Renal cortex interstitium (tissue), 11 donors: ENCODE data around the gene IRX5. TPM values are rescaled to one million over a fixed set of nuclear protein-coding genes. Genes with fewer than 3 reads are reported as not detected.

ENCODE experiments used
- DNase-seq, 11 donors: peaks; one replicate each; pipeline ENCODE4 v3.0.0-alpha.2; 2013; ENCODE audit warnings: low read depth in 9 of 11, low spot score in 4 of 11; ENCODE audit errors: extremely low read depth in 1 of 11
- polyA plus RNA-seq, 3 donors: library from polyadenylated mRNA; unstranded; fragments of 120-200 nt; gene quantifications; one replicate each; pipeline ENCODE4 v1.2.1, GENCODE V29; 2013; ENCODE audit not compliant: insufficient read length in 3 of 3

Gene IRX5
- polyA plus RNA-seq, 3 donors: 6.0 to 12.3 (median 6.8) TPM

GRCh38 chr16:54938212-54939028, 7.8 kb downstream of the IRX5 start:
- peak in 1 of 11 donors; percentile 41 for DNase-seq

DNA sequence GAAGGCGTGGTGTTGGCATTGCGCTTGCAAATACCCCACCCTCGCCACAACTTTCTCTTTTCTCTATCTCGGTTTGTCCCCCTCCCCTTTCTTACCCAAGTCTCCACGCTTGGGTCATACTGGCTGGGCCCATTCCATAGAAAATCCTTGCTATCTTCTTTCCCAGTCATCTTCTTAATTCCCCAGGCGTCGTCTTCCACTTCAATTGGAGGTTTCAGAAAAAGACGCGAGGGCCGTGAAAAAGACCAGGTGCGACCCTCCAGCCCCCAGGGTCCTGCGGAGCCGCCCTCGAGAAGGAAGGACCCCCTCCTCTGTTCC, 8.3 kb downstream of the IRX5 start:
- no peak for DNase-seq

DNA sequence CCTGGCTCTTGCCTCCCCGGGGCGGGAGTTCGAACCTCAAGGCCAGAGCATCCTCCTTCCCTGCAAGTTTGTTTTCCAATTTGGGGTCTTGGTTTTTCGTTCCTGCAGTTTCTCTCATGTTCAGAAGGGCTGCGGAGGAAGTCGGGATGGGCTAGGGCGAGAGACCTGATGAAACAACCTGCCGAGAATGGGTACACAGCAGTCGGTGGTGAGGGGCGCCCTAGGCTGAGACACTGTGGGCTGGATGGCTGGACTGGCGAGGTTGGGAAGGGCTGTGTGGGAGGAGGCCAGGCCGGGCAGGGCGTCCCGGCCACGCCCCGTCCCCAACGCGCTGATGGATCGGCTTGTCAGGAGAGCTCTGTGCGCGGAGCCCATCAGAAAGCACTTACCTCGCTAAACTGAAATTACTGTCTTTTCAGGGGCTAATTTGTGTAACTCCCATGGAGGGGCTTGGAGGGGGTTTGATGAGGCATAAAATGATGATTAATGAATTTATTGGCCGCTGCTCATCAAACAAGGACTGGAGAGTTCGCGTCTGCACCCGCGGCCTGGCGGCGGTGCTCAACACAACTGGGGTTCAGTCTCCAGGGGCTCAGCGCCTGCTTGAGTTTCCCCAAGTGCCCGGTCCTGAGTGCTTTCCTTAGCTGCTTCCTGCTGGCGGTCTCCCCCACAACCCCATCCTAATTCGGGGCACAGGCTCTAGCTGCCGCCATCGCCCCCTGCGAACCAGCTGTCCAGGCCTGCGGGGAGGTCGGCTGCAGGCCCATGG, 9.0 kb downstream of the IRX5 start:
- no peak for DNase-seq

- no peak for DNase-seq
These were observed 9.6 kb downstream of the IRX5 start for GRCh38 chr16:54940279-54940604.

GRCh38 chr16:54942353-54942943, 11.8 kb downstream of the IRX5 start:
- DNase-seq: no peak

DNA sequence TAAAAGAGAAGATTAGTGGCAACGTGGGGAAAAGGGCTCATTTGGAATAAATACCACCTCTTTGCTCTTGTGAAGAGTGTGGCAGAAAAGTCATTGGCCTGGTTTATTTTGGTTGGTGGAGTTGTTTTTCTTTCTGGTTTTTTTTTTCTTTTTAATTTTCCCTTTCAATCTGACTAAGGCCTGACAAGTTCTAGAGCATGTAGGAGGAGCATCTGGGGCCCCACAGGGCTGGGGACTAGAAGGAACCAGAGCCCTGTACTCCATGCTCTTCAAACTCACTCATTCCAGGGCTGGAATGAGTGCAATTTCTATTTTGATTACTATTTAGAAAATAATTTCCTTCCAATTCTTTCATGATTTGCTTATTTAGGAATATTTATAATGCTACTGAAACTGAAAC, 13.3 kb downstream of the IRX5 start:
- DNase-seq: no peak

DNA sequence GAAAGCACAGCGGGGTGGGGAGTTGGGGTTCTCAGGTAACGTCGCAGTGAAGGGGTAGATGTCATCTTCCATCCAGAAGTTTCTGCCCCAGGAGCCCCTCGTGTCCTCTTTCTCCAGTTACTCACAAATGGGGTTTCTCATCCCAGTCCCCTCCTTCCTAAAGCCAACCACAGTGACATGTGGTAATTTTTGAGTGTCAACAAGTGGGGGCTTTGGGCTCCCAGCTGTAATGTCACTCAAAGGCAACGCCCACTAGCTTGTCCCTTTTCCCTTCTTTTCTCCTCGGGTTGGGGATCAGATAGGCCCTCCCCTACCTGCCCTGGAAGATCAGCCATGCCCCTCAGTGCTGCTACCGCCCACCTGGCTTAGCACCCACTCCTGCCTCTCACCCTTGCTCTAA, 14.4 kb downstream of the IRX5 start:
- no peak for DNase-seq

DNA sequence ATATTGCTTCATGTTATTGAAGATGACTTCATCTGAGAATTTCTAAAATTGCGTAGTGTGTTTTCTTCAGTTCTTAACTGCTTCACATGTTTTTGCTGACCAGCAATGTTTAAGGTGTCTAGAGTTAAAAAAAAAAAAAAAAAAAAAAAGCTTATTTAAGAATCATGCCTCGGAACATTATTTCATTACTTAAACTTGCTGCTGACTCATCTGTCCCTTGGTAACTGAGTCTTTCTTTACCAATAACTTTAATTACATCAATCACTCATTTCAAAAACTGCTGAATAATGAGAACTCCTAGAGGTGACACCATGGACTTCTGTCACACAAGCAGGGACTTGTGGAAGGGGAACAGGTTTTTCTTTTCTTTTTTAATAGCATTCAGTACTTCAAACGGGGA, 16.2 kb downstream of the IRX5 start:
- DNase-seq: no peak

GRCh38 chr16:54947616-54948015, 17.0 kb downstream of the IRX5 start:
- DNase-seq: no peak

GRCh38 chr16:54952195-54952594, 21.5 kb downstream of the IRX5 start:
- no peak for DNase-seq

GRCh38 chr16:54953461-54953860, 22.8 kb downstream of the IRX5 start:
- no peak for DNase-seq

DNA sequence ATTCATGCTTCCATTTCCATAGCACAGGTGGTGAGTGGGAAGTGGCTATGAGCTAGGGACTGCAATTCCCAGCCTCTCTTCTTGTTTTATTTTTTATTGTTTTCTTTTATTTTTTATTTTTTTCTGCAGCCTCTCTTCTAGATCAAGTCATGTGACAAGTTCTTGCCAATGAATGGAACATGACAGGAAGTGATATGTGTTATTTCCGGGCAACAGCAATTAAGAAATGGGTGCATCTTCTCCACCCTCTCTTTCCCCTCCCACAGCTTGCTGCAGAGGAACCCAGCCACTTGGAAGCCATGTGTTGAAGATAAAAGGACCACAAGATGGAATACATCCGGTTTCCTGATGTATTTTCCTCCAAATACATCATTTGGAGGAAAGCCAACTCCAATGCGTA, 23.6 kb downstream of the IRX5 start:
- no peak for DNase-seq

DNA sequence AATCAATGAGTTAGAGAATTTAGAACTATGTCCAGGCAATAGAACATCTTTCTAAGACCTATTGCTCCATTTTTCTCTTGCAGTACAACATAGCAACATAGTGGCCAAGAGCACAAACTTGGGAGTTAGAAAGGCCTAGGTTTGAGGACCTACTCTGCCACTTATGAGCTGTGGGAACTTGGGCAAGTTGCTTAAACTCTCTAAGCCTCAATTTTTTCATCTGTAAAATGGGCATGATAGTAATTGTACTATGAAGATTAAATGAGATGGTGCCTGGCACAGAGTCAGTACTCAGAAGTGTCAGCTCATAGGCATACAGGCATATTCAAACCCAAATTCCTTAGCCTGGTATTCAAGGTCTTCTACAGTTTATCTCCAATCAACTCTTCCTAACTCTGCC, 25.1 kb downstream of the IRX5 start:
- no peak for DNase-seq

DNA sequence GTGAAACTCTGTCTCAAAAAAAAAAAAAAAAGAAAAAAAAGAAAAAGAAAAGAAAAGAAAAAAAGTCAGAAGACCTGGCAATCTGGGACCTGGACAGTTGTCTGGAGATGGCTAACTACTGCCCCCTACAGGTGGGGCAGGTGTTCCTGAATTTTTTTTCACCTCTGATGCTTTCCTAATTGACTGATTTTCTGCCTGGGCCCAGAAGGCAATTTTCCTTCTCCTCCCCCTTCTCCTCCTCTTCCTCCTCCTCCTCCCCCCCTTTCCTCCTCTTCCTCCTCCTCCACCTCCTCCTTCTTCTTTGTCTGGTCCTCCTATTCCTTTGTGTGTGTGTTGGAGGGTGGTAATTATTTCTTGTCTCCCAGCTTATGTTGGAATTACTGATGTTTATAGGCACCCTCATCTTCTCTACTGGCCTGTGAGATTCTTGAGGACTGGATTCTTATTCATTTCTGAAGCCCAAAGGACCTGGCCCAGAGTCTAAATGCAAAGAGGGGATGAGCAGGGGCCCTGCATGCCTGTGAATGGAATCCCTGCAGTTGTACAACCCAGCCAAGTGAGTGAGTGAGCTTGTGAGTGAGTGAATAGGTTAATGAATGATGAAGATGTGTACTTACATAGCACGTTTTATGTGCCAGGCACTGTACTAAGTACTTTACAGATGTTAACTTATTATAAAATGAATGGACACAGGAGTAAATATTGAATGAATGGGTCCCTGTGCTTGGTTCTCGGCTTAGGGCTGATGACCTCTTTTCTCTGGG, 26.9 kb downstream of the IRX5 start:
- DNase-seq: no peak

GRCh38 chr16:54962045-54962444, 31.4 kb downstream of the IRX5 start:
- no peak for DNase-seq

GRCh38 chr16:54964239-54964638, 33.6 kb downstream of the IRX5 start:
- DNase-seq: no peak

- DNase-seq: no peak
These were observed 34.8 kb downstream of the IRX5 start for GRCh38 chr16:54965464-54965863.

DNA sequence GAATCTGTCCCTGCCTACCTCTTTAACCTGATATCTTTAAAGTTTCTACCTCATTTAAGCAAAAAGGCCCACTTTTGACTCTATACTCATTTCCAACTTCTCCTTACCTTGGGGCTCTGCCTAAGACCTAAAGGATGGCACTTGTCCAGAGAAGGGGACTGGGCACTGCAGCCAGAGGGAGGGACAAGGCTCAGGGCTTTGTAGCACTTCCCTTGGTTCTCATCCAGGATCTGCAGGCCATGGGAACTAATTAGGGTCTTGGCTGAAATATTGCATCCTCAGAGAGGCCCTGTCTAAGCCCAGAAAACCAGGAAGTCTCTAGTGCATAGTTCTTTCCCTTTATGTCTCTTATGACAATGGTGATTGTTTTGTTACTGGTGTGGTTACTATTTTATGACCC, 37.3 kb downstream of the IRX5 start:
- no peak for DNase-seq

- no peak for DNase-seq
These were observed 38.1 kb downstream of the IRX5 start for GRCh38 chr16:54968784-54969183.

DNA sequence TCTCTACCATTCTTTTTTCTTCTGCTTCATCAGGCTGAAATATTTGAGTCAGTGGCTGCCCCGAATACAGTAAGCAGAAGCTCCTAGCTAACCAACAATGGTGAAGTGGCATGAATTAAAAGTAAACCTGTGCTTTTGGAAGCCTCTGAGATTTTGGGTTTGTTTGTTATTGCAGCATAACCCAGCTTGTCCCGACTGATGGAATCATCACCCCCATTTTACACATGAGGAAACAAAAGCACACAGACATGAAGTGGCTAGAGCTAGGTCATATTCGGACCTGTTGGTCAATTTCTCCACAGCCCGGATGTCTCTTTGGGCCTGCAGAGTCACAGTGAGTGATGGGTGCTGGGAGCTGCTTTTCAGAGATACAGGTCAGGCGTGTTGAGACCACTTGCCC, 39.4 kb downstream of the IRX5 start:
- DNase-seq: no peak
